ENCODE data around the gene CRYBA2. TPM values are rescaled to one million over a fixed set of nuclear protein-coding genes. Genes with fewer than 3 reads are reported as not detected.

The CRYBA2 gene
- total RNA-seq, 1 donor from 2014 or later, result 0.49 TPM

DNA sequence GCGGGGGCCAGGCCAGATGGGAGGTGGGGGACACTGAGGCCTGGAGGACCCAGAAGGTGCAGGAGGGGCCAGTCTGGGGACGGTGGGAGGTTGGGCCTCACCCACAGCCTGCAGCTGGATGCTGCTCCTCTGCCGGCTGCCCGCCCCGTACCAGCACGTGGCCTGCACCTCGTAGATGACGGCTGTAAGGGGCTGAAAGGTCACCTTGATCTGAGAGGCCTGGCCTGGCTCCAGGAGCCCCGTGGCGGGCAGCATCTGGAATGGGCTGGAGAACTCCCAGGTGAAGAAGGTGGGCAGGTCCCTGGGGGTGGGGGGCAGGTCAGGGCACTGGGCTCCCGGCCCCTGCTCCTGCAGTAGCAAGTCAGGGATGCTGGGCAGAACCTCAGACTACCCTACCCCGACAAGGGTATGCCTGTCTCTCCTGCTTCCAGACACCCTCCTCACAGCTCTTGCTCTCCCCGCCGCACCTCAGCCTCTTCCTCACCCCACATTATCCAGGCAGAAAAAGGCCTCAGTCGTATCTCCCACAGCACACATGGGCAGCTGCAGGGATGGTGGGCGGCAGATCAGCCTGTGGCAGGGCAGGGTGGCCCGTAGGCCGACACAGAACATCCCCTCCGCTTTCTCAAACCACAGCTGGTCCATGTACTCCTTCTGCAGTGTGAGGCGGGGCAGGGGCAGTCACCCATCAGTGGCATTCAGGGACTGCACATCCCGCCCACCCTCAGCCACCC lies 38.0 kb upstream of the CRYBA2 start:
- TF ChIP-seq CTCF (IDR thresholded peaks at IDR 0.05; ENCODE audit: partially characterized antibody, unreplicated experiment), result no peak
- Mint-ChIP-seq H3K4me1 (ENCODE audit: low read depth, unreplicated experiment) (no peaks in the 10 kb centered on the region), H3K9me3 (ENCODE audit: unreplicated experiment) (peaks cover 2% of the 10 kb centered on the region), H3K4me3 (ENCODE audit: unreplicated experiment) (no peak overlapping the region), H3K27me3 (ENCODE audit: unreplicated experiment) (peaks cover 6% of the 10 kb centered on the region), H3K36me3 (ENCODE audit: unreplicated experiment) (no peaks in the 10 kb centered on the region), H3K27ac (ENCODE audit: unreplicated experiment) (no peak overlapping the region)
- no peak for DNase-seq

DNA sequence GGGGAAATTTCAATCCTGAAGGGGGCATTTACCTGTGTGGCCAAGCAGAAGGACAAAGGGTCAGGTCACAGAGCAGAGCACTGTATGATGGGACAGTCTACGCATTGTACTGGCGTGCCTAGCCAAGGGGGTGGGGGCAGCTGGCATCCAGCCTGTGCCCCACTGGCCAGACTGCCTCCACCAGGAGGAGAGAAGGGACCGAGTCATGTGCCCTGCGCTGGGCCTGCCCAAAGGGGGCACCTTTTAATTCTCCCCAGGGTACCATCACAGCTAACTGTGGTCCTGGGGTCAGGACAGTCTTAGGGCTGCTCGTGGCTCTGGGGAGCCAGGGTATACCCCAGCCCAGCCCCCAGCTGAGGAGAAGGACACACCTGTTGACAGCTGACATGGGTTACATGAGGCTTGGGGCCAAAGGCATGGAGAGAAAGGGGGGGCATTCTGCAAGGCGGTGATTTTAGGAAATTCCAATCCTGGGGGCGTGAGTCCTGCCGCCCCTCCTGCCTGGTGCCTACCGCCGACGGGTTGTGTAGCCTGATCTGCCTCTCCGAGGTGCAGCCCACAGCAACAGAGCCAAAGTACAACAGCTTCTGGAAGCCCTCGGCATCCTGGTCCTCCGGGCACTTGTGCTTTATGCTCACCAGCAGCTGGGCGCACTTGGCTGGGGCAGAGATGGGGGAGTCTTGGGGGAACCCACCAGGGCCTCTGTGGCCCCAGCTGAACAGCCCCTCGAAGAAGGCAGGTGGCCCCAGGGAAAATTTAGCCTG lies 37.1 kb upstream of the CRYBA2 start:
- no peak for DNase-seq
- TF ChIP-seq CTCF (IDR thresholded peaks at IDR 0.05; ENCODE audit: partially characterized antibody, unreplicated experiment), result no peak
- Mint-ChIP-seq H3K27ac (ENCODE audit: unreplicated experiment) (no peak overlapping the region), H3K4me3 (ENCODE audit: unreplicated experiment) (no peak overlapping the region), H3K9me3 (ENCODE audit: unreplicated experiment) (peaks cover 2% of the 10 kb centered on the region), H3K27me3 (ENCODE audit: unreplicated experiment) (peaks cover 7% of the 10 kb centered on the region), H3K4me1 (ENCODE audit: low read depth, unreplicated experiment) (no peaks in the 10 kb centered on the region), H3K36me3 (ENCODE audit: unreplicated experiment) (no peaks in the 10 kb centered on the region)

DNA sequence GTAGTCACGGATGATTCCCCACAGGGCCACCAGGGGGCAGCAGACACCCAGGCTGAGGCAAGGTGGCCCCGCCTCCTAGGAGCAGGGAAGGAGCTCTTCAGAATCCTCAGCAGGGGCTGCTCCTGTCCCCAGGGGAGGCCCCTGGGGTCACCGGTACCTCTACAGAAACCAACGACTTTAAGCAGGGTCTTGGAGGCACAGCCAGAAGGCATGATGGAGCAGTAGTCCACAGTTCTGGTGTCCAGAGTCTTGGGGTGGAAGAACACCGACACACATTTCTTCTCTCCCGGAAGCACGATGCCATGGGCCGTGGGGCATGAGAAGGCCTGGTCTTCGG lies 36.6 kb upstream of the CRYBA2 start:
- no peaks in the 10 kb centered on the region for H3K4me1 Mint-ChIP-seq (ENCODE audit: low read depth, unreplicated experiment)
- H3K4me3 Mint-ChIP-seq (ENCODE audit: unreplicated experiment), result no peak overlapping the region
- peaks cover 2% of the 10 kb centered on the region for H3K9me3 Mint-ChIP-seq (ENCODE audit: unreplicated experiment)
- DNase-seq, result peak; percentile 89
- no peak overlapping the region for H3K27ac Mint-ChIP-seq (ENCODE audit: unreplicated experiment)
- H3K36me3 Mint-ChIP-seq (ENCODE audit: unreplicated experiment), result no peaks in the 10 kb centered on the region
- peak; percentile 99 for TF ChIP-seq CTCF (IDR thresholded peaks at IDR 0.05; ENCODE audit: partially characterized antibody, unreplicated experiment)
- H3K27me3 Mint-ChIP-seq (ENCODE audit: unreplicated experiment), result peaks cover 7% of the 10 kb centered on the region

GRCh38 chr2:219028996-219029828 lies 36.0 kb upstream of the CRYBA2 start:
- H3K27me3 Mint-ChIP-seq (ENCODE audit: unreplicated experiment), result peaks cover 7% of the 10 kb centered on the region
- H3K4me3 Mint-ChIP-seq (ENCODE audit: unreplicated experiment), result no peak overlapping the region
- peaks cover 2% of the 10 kb centered on the region for H3K9me3 Mint-ChIP-seq (ENCODE audit: unreplicated experiment)
- no peak for TF ChIP-seq CTCF (IDR thresholded peaks at IDR 0.05; ENCODE audit: partially characterized antibody, unreplicated experiment)
- no peaks in the 10 kb centered on the region for H3K4me1 Mint-ChIP-seq (ENCODE audit: low read depth, unreplicated experiment)
- H3K36me3 Mint-ChIP-seq (ENCODE audit: unreplicated experiment), result no peaks in the 10 kb centered on the region
- no peak overlapping the region for H3K27ac Mint-ChIP-seq (ENCODE audit: unreplicated experiment)
- DNase-seq, result no peak
